Right renal pelvis (tissue), 4 donors: Measurements from ENCODE around the gene ZSWIM1. TPM values are rescaled to one million over a fixed set of nuclear protein-coding genes. Genes with fewer than 3 reads are reported as not detected.
A peak's percentile ranks its signal among the peaks of the same experiment; 100 is the strongest.
"Not testable (repeated sequence)": the region's sequence is repeated elsewhere in the genome, so short reads cannot be mapped to it uniquely, and the experiment has no call there.

Experiments
- DNase-seq, 4 donors: peaks; one replicate each; pipeline ENCODE4 v3.0.0-alpha.2; 2013; ENCODE audit warnings: low read depth in 4 of 4, low spot score in 3 of 4, missing footprints in 1 of 4
- polyA plus RNA-seq, 4 donors: library from polyadenylated mRNA; unstranded; fragments of 120-200 nt; gene quantifications; one replicate each; pipeline ENCODE4 v1.2.1, GENCODE V29; 2013; ENCODE audit not compliant: insufficient read length in 4 of 4

The ZSWIM1 gene
- polyA plus RNA-seq, 4 donors = 13.3 to 15.7 (median 15.3) TPM

DNA sequence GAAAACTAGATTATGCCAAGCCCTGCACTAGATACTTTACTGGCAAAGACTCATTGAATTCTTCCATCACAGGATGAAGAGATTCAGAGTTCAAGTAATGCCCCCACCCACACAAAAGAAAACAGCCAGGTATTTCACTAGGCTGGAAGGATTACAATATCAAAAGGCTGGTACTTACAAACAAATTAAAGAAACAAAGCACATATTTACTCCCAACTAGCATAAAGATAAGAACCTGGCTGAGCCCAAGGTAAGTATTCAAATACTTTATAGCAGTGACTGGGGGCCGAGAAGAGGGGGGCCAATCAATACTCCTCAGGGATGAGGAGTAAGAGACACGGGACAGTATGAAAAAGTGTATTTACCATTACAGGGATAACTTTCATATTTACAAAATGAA lies 27.5 kb upstream of the ZSWIM1 start:
- DNase-seq = no peak

DNA sequence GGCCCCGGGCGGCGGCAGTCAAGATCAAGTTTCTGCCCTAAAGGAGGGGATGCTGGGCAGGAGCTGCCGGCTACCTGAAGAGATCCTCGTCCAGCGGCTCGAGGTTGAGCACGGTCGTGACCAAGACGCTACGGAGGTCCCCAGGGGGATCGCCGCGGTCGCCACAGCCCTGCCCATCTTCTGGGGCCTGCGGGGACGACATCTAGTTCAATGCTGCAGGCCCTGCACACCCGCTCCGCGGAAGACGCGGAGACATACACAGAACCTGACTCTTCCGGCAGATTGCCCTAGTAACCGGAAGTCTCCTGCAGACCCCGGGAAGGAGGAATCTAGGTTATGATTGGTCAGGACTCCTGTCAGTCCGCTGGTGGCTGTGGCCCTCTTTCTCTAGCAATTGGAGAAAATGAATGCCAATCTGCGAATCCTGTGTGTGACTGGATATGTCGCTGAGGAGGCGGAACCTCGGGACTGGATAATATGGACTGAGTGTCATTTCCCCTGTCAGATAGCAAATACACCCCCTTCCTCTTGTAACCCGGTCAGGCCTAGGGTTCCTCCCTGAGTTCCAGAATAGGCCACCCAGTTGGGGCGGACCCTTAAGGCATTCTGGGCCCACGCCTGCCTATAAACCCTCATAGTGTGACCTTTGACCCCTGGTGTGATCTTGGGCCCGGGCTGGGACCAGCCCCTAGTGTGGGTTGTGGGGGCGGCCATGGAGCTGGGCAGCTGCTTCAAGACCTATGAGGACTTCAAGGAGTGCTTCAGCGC lies 23.7 kb upstream of the ZSWIM1 start, which contains the start of the genes ACOT8 and ZSWIM3:
ACOT8 (minus strand) TSS at position 279 of the 768 bp plus-strand sequence; CDS start at position 202, 77 bp downstream.
ZSWIM3 (plus strand) TSS at position 501 of the 768 bp plus-strand sequence; CDS start at position 713, 212 bp downstream.
- peak; percentile 100 for DNase-seq

DNA sequence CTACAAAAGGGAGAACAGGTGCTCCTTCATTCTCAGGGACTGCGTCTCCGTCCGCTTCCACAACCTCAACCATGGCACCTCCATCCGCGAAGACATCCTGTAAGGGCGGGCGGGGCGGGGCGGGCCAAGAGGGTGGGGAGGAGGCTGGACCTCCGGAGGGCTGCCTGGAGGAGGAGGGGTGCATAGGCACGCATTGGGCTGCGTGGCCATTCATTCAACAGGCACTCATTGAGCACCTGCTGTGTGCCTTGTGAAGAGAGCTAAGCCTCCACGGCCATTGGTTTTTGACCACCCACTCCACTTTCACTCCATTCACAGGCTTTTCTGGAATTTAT lies 23.2 kb upstream of the ZSWIM1 start:
- no peak for DNase-seq

DNA sequence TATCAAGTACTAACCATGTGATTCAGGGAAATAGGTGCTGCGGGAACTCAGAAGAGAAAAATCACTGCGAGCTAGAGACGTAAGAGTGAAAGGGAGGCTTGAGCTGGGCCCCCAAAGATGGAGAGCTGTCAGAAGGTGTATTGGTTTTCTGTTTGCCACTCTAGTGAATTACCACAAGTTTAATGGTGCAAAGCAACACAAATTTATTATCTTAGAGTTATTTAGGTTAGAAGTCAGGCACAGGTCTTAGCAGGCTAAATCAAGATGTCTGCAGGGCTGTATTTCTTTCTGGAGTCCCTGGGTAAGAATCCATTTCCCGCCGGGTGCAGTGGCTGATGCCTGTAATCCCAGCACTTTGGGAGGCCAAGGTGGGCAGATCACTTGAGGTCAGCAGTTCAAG lies 21.1 kb upstream of the ZSWIM1 start:
- DNase-seq = peak in 1 of 4 donors; percentile 19

GRCh38 chr20:45860560-45861220 lies 20.3 kb upstream of the ZSWIM1 start:
- no peak for DNase-seq

GRCh38 chr20:45861221-45862075 lies 19.6 kb upstream of the ZSWIM1 start:
- DNase-seq = no peak

GRCh38 chr20:45863543-45864470 lies 17.2 kb upstream of the ZSWIM1 start:
- DNase-seq = no peak

DNA sequence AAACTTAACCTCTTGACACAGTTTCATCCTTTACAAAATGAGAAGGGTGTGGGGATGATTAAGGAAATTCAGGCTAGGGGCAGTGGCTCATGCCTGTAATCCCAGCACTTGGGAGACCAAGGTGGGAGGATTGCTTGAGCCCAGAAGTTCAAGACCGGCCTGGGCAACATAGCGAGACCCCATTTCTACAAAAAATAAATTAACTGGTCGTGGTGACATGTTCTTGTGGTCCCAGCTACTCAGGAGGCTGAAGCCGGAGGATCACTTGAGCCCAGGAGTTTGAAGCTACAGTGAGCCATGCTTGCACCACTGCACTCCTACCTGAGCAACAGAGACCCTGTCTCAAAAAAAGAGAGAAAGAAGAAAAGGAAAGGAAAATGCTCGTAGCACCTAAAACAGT lies 14.6 kb upstream of the ZSWIM1 start:
- no peak for DNase-seq

DNA sequence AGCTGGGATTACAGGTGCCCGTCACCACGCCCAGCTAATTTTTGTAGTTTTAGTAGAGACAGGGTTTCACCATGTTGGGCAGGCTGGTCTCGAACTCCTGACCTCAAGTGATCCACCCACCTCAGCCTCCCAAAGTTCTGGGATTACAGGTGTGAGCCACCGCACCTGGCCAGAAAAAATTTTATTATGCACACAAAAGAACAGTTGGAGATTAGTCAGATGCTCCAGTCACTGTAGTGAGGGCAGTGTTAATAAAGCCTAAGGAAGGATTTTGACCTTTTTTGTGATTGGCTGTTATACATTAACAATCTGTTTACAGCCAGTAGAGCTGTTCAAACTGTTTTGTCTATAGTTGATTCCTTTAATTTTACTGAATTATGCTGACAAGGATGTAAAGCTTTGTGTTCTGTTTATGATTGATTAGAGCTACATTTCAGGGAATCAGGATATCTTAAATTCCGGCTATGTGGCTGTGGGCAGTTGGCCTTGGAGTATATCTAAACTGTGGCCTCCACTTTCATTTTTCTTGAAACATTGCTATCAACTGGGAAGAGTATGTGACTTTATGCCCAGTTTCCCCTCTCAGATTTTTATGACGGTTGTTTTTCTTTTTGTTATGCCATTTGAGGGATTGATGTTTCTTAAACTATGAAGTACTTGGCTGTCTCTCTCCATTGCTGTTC lies 13.8 kb upstream of the ZSWIM1 start:
- DNase-seq = no peak

DNA sequence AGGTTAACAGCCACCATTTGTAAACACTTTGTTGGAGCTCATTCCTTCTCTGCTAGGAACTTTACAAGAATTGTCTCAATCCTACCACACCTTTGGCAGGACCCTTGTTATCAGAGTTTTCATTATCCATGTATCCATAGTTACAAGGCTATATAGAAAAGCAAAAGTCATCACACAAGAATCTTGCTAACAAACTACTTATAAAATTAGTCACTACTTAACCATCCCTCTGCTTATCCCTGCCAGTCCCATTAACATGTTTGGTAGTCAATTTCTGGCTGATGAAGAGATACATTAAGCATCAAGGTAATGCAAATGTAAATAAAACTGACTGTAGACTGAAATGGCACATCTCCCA lies 13.2 kb upstream of the ZSWIM1 start:
- DNase-seq = no peak

DNA sequence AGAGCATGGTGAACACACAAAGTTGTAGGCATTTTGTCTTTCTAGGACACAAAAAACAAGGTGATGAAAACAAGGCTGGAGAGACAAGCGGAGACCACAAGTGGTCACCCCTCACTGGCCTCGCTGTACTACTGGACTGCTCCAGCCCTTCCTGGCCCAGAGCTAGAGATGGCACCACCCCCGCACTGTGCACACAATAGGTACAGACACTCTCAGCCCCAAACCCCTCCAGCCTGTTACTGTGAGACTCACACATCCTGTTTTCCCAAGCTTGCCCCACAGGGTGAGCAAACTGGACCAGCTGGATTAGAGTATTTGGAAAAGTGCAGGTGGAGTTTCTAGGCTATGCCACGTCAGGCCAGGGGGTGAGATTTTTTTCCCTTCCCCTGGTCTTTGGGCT lies 8.4 kb upstream of the ZSWIM1 start:
- DNase-seq = no peak

GRCh38 chr20:45873409-45874103 lies 7.5 kb upstream of the ZSWIM1 start:
- DNase-seq = no peak

DNA sequence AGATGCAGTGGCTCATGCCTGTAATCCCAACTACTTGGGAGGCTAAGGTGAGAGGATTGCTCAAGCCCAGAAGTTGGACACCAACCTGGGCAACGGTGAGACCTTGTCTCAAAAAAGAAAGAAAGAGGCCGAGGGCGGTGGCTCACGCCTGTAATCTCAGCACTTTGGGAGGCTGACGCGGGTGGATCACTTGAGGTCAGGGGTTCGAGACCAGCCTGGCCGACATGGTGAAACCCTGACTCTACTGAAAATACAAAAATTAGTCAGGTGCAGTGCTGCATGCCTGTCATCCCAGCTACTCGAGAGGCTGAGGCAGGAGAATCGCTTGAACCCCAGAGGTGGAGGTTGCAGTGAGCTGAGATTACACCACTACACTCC lies 6.9 kb upstream of the ZSWIM1 start:
- not testable (repeated sequence) for DNase-seq

GRCh38 chr20:45874576-45874975 lies 6.5 kb upstream of the ZSWIM1 start:
- DNase-seq = no peak

GRCh38 chr20:45878076-45878761 lies 2.8 kb upstream of the ZSWIM1 start:
- no peak for DNase-seq

DNA sequence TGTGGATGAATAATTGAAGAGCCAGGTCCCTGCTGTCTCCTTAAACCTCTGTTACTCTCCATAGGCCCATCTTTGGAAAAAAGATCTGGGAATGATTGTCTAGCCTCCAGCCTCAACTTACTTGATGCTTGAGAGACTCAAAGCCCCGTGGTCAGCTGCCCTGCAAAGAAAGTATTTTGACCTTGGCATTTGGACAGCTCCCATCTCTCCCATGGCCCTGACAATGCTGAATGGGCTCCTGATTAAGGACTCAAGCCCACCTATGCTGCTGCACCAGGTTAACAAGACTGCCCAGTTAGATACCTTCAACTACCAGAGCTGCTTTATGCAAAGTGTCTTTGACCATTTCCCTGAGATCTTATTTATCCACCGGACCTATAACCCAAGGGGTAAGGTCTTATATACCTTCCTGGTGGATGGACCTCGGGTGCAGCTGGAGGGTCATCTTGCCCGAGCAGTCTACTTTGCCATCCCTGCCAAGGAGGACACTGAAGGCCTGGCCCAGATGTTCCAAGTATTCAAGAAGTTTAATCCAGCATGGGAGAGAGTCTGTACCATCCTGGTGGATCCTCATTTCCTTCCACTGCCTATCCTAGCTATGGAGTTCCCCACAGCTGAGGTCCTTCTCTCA lies 1.6 kb downstream of the ZSWIM1 start:
- no peak for DNase-seq

GRCh38 chr20:45883100-45883469 lies 2.1 kb downstream of the ZSWIM1 start:
- DNase-seq = no peak
